ENCODE measurements around the gene PLA2G1B. TPM values are rescaled to one million over a fixed set of nuclear protein-coding genes. Genes with fewer than 3 reads are reported as not detected.

The PLA2G1B gene
- total and polyA plus RNA-seq, 2 of the 13 experiments (the other 11 are each of a cell fraction or from before 2014, with no cell fraction given), result 0.33 to 1.4 TPM

- peak; percentile 55; the same call in 1 of the 2 replicates for TF ChIP-seq HDAC2 (CRISPR knock-in tag; IDR thresholded peaks at IDR 0.05)
- no peak for TF ChIP-seq ZNF724P (CRISPR knock-in tag; IDR thresholded peaks at IDR 0.05; ENCODE audit: borderline replicate concordance)
- TF ChIP-seq, protein P1, sequence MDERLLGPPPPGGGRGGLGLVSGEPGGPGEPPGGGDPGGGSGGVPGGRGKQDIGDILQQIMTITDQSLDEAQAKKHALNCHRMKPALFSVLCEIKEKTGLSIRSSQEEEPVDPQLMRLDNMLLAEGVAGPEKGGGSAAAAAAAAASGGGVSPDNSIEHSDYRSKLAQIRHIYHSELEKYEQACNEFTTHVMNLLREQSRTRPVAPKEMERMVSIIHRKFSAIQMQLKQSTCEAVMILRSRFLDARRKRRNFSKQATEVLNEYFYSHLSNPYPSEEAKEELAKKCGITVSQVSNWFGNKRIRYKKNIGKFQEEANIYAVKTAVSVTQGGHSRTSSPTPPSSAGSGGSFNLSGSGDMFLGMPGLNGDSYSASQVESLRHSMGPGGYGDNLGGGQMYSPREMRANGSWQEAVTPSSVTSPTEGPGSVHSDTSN (CRISPR knock-in tag; IDR thresholded peaks at IDR 0.05), result no peak
- no peak for TF ChIP-seq TAF15 (IDR thresholded peaks at IDR 0.05; ENCODE audit: low read depth, low read length, poor library complexity, severe bottlenecking)
- TF ChIP-seq SP140L (CRISPR knock-in tag; IDR thresholded peaks at IDR 0.05; ENCODE audit: borderline replicate concordance), result no peak
- TF ChIP-seq SPEN (CRISPR knock-in tag; IDR thresholded peaks at IDR 0.05; ENCODE audit: low read depth), result no peak
- no peak for TF ChIP-seq ZNF644 (CRISPR knock-in tag; IDR thresholded peaks at IDR 0.05; ENCODE audit: low read depth)
- peak; percentile 50; the same call in 1 of the 2 replicates for TF ChIP-seq RARA (CRISPR knock-in tag; IDR thresholded peaks at IDR 0.05)
- TF ChIP-seq, protein P2, sequence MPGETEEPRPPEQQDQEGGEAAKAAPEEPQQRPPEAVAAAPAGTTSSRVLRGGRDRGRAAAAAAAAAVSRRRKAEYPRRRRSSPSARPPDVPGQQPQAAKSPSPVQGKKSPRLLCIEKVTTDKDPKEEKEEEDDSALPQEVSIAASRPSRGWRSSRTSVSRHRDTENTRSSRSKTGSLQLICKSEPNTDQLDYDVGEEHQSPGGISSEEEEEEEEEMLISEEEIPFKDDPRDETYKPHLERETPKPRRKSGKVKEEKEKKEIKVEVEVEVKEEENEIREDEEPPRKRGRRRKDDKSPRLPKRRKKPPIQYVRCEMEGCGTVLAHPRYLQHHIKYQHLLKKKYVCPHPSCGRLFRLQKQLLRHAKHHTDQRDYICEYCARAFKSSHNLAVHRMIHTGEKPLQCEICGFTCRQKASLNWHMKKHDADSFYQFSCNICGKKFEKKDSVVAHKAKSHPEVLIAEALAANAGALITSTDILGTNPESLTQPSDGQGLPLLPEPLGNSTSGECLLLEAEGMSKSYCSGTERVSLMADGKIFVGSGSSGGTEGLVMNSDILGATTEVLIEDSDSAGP (CRISPR knock-in tag; IDR thresholded peaks at IDR 0.05; ENCODE audit: borderline replicate concordance), result 0 out of 2 replicates have a peak, but pooled peaks have one; percentile 13
- TF ChIP-seq ZNF547 (CRISPR knock-in tag; IDR thresholded peaks at IDR 0.05), result 0 out of 2 replicates have a peak, but pooled peaks have one; percentile 41
- TF ChIP-seq U2AF1 (optimal IDR thresholded peaks at IDR 0.05; ENCODE audit: low read depth, low read length), result no peak
- no peak for TF ChIP-seq IRF1 (CRISPR knock-in tag; IDR thresholded peaks at IDR 0.05; ENCODE audit: low read depth)
- TF ChIP-seq KDM5B (CRISPR knock-in tag; IDR thresholded peaks at IDR 0.05; ENCODE audit: borderline replicate concordance), result no peak
- peak; percentile 46 for TF ChIP-seq TCF7 (IDR thresholded peaks at IDR 0.05; ENCODE audit: low read depth)
- TF ChIP-seq ZNF710 (CRISPR knock-in tag; IDR thresholded peaks at IDR 0.05; ENCODE audit: borderline replicate concordance), result 0 out of 2 replicates have a peak, but pooled peaks have one; percentile 26
- peak; percentile 44; the same call in 1 of the 2 replicates for TF ChIP-seq TBX2 (CRISPR knock-in tag; IDR thresholded peaks at IDR 0.05; ENCODE audit: borderline replicate concordance)
- TF ChIP-seq ZNF761 (CRISPR knock-in tag; conservative IDR thresholded peaks at IDR 0.05), result no peak
- no peak for TF ChIP-seq THAP11 (CRISPR knock-in tag; IDR thresholded peaks at IDR 0.05)
- no peak for TF ChIP-seq ZNF574 (CRISPR knock-in tag; IDR thresholded peaks at IDR 0.05)
Measured at GRCh38 chr12:120365675-120366340, 38.2 kb upstream of the PLA2G1B start (continued).
